Tibial nerve (tissue), 4 donors: ENCODE measurements around the gene MAP2K1. TPM values are rescaled to one million over a fixed set of nuclear protein-coding genes. Genes with fewer than 3 reads are reported as not detected.

Experiments
- DNase-seq, 2 donors: peaks; one replicate each; pipeline ENCODE4 v3.0.0-alpha.2; 2019; ENCODE audit warnings: low spot score in 2 of 2
- H3K27ac ChIP-seq, 4 donors: fragments of 200-600 bp; sonication (generic) in 3 of 4; one replicate each; pipeline ENCODE4 v1.5.1; 2017 to 2019; ENCODE audit warnings: mild to moderate bottlenecking in 1 of 4
- H3K27me3 ChIP-seq, 2 donors: fragments of 200-600 bp; sonication (generic) in 1 of 2; one replicate each; pipeline versions ENCODE4 v1.5.1 to v1.6.0; 2017 to 2019
- H3K36me3 ChIP-seq, 3 donors: fragments of 200-600 bp; sonication (generic); one replicate each; pipeline ENCODE4 v1.5.1; 2018 to 2019
- H3K4me1 ChIP-seq, 4 donors: fragments of 200-600 bp; sonication (generic) in 3 of 4; one replicate each; pipeline ENCODE4 v1.5.1; 2017 to 2019
- H3K4me3 ChIP-seq, 4 donors: fragments of 200-600 bp; sonication (generic) in 3 of 4; one replicate each; pipeline ENCODE4 v1.5.1; 2017 to 2019; ENCODE audit warnings: mild to moderate bottlenecking in 1 of 4, moderate library complexity in 1 of 4
- H3K9me3 ChIP-seq, 4 donors: fragments of 200-600 bp; sonication (generic) in 3 of 4; one replicate each; pipeline ENCODE4 v1.5.1; 2017 to 2019
- EP300 ChIP-seq, 2 donors: sonication (generic); formaldehyde crosslinking; IDR thresholded peaks; one replicate each; pipeline ENCODE4 v1.6.1; 2017; ENCODE audit warnings: antibody characterized with exemption in 2 of 2, mild to moderate bottlenecking in 1 of 2
- POLR2A ChIP-seq, 2 donors: fragments of 450-650 bp; IDR thresholded peaks; one replicate each; pipeline ENCODE4 v1.6.1; 2017; ENCODE audit warnings: antibody characterized with exemption in 2 of 2, mild to moderate bottlenecking in 2 of 2, moderate library complexity in 2 of 2
- WGBS, 2 donors: methylation state at CpG; one replicate each; pipeline ENCODE4 v1.1.5; 2018; 5-methylcytosine and 5-hydroxymethylcytosine counted together
- total RNA-seq, 4 donors: library from RNA; depleted of rRNA; stranded (reverse); fragments of >200 nt; gene quantifications; one replicate each; pipeline ENCODE4 v1.1.0, GENCODE V29; 2016
- TF ChIP-seq, protein P1 (sequence below), 5 experiments: fragments of 200-600 bp in 3 of 5; fragments of 450-650 bp in 2 of 5; sonication (generic) in 3 of 5; IDR thresholded peaks; one replicate each; pipeline ENCODE4 v1.5.1; 2016 to 2019; ENCODE audit warnings: antibody characterized with exemption in 5 of 5, mild to moderate bottlenecking in 3 of 5, moderate library complexity in 2 of 5

Gene MAP2K1
- total RNA-seq, 4 donors from 2014 or later: 30.2 to 64.8 (median 41.4) TPM

DNA sequence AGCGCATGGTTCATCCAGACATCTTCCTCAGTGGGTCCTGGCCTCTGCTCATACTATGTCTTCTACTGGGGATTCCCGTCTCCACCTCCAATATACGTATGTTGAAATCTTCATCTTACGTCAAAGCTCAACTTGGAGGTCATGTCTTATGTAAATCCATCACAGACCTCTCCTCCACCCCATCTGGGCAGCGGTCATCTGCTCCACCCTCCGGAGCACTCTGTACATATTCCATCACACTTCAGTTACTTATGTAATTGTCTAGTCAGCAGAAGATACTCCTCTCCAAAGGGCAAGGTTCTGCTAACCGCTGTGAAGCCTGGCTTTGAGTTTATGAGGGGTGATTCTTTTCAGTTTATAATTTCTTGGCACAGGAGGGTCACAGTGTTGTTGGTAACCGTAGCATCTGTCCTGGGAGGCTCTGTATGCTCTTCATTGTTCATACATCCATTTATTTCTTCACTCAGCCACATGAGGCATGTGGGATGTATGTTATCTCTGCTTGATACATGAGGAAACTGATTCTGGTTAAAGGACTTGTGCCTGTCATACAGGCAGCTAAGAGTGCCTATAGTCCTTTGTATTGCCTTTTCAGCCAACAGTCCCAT lies 22.1 kb downstream of the MAP2K1 start:
- Histone ChIP-seq H3K36me3 (no peaks in the 10 kb centered on the region), H3K27me3 (no peaks in the 10 kb centered on the region), H3K9me3 (no peaks in the 10 kb centered on the region), H3K4me1 (peaks cover 0 to 44% (median 24%) of the 10 kb centered on the region in 4 donors), H3K4me3 (no peak overlapping the region), H3K27ac (no peak overlapping the region)
- 70 to 71% methylated on average over 8 of the region's 8 CpGs for WGBS, 2 donors
- TF ChIP-seq, protein P1, sequence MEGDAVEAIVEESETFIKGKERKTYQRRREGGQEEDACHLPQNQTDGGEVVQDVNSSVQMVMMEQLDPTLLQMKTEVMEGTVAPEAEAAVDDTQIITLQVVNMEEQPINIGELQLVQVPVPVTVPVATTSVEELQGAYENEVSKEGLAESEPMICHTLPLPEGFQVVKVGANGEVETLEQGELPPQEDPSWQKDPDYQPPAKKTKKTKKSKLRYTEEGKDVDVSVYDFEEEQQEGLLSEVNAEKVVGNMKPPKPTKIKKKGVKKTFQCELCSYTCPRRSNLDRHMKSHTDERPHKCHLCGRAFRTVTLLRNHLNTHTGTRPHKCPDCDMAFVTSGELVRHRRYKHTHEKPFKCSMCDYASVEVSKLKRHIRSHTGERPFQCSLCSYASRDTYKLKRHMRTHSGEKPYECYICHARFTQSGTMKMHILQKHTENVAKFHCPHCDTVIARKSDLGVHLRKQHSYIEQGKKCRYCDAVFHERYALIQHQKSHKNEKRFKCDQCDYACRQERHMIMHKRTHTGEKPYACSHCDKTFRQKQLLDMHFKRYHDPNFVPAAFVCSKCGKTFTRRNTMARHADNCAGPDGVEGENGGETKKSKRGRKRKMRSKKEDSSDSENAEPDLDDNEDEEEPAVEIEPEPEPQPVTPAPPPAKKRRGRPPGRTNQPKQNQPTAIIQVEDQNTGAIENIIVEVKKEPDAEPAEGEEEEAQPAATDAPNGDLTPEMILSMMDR (IDR thresholded peaks at IDR 0.05): no peak
- TF ChIP-seq EP300 (IDR thresholded peaks at IDR 0.05) (no peak), POLR2A (IDR thresholded peaks at IDR 0.05) (no peak)
- DNase-seq: no peak

DNA sequence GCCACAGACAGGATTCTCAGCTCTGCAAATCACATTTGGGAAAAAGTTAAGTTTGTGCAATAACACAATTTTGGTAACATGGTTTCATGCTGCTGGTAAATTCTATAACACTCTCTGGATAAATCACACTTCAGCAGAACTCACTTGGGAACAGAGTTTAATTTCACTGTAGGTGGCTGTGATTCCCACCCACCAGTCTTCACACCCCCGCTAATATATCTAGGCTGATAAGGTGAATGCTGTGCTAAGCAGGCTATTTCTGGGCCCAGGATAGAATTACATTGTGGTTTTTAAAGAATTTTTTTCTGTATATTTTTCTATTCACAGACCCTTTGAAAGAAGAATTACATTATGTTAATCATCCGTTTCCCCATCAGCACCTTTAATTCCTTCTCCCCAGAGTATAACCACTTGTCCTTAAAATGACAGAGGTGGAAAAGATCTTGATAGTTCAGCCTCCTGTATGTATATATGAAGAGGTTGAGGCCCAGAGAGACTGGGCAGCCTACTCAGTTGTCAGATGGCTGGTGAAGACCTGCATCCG lies 22.9 kb downstream of the MAP2K1 start:
- H3K9me3 ChIP-seq: no peaks in the 10 kb centered on the region
- TF ChIP-seq EP300 (IDR thresholded peaks at IDR 0.05) (no peak), POLR2A (IDR thresholded peaks at IDR 0.05) (no peak)
- TF ChIP-seq, protein P1 (IDR thresholded peaks at IDR 0.05): no peak
- H3K27me3 ChIP-seq: no peaks in the 10 kb centered on the region

DNA sequence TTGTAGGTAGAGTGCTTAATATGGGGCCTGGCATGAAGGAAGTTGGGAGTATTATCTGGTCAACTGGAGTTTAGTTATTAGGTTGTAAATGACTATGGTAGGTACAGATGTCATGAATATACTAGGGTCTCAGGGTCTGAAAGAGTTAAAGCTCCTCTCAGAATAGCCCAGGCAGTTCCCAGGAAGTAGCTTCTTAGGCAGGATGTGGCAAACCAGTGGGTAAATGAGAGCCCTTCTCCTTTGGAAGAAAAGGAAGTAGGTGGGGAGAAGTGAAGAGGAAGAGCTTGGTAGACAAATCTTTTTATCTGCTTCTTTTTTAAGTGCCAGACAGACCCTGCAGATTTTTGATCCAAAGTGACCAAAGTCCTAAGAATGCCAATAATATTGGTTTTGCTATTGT lies 24.5 kb downstream of the MAP2K1 start:
- Histone ChIP-seq H3K4me1 (peaks cover 0 to 30% (median 7%) of the 10 kb centered on the region in 4 donors), H3K9me3 (no peaks in the 10 kb centered on the region), H3K27me3 (no peaks in the 10 kb centered on the region), H3K27ac (no peak overlapping the region), H3K4me3 (no peak overlapping the region), H3K36me3 (no peaks in the 10 kb centered on the region)
- TF ChIP-seq, protein P1 (IDR thresholded peaks at IDR 0.05): no peak
- TF ChIP-seq EP300 (IDR thresholded peaks at IDR 0.05): peak in 1 of 2 donors; percentile 18
- no peak for DNase-seq

More for the DNA sequence above, 22.9 kb downstream of the MAP2K1 start:
- no peak for DNase-seq
- Histone ChIP-seq H3K4me3 (no peak overlapping the region), H3K36me3 (no peaks in the 10 kb centered on the region), H3K4me1 (peaks cover 0 to 35% (median 17%) of the 10 kb centered on the region in 4 donors), H3K27ac (no peak overlapping the region)
- whole genome bisulfite sequencing, 2 donors: 57 to 63% methylated on average over 3 of the region's 3 CpGs

DNA sequence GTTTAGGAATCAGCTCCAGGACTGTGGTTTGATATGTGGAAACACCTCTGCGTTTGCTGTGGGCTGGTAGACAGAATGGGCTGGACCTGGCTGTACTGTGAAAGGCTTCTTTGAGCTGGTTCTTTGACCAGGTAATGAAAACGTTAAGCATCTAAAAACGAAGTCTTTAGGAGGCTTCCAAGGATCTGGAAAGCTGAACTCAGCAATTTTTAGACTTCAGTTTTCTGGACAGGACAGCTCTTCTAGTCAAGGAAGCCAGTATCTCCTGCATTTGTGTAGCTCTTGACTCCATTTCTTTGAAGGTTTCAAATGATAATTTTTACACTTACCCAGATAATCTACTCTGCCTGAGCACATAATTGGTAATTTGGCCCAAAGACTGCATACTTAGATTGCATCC lies 25.5 kb downstream of the MAP2K1 start:
- H3K36me3 ChIP-seq: no peaks in the 10 kb centered on the region
- no peaks in the 10 kb centered on the region for H3K9me3 ChIP-seq
- no peak for DNase-seq
- no peak overlapping the region for H3K27ac ChIP-seq
- H3K4me1 ChIP-seq: peaks cover 0 to 35% (median 13%) of the 10 kb centered on the region in 4 donors
- TF ChIP-seq EP300 (IDR thresholded peaks at IDR 0.05): no peak
- TF ChIP-seq, protein P1 (IDR thresholded peaks at IDR 0.05): no peak
- no peak for TF ChIP-seq POLR2A (IDR thresholded peaks at IDR 0.05)
- H3K27me3 ChIP-seq: no peaks in the 10 kb centered on the region
- no peak overlapping the region for H3K4me3 ChIP-seq
- WGBS, 2 donors: 46 to 47% methylated on average over 3 of the region's 3 CpGs

- Histone ChIP-seq H3K4me1 (peaks cover 0 to 48% (median 20%) of the 10 kb centered on the region in 4 donors), H3K36me3 (no peaks in the 10 kb centered on the region), H3K27me3 (no peaks in the 10 kb centered on the region), H3K4me3 (no peak overlapping the region), H3K9me3 (no peaks in the 10 kb centered on the region), H3K27ac (no peak overlapping the region)
- WGBS, 2 donors: 81 to 82% methylated on average over 1 of the region's 1 CpG
- TF ChIP-seq EP300 (IDR thresholded peaks at IDR 0.05): no peak
- TF ChIP-seq, protein P1 (IDR thresholded peaks at IDR 0.05): no peak
- no peak for TF ChIP-seq POLR2A (IDR thresholded peaks at IDR 0.05)
- DNase-seq: no peak
Observed at GRCh38 chr15:66413579-66413978, 26.9 kb downstream of the MAP2K1 start.
